ENCODE results near the gene SSC5D.
"Not testable (repeated sequence)": the region's sequence is repeated elsewhere in the genome, so short reads cannot be mapped to it uniquely, and the experiment has no call there.

SSC5D gene

DNA sequence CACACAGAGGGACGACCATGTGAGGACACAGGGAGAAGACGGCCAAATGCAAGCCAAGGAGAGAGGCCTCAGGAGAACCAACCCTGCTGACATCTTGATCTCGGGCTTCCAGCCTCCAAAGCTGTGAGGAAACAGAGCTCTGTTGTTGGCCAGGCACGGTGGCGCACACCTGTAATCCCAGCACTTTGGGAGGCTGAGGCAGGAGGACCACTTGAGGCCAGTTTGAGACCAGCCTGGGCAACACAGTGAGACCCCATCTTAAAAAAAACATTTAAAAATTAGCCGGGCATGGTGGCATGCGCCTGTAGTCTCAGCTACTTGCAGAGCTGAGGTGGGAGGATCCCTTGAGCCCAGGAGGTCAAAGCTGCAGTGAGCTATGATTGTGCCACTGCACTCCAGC, 46.0 kb downstream of the SSC5D start:
- H3K36me3 ChIP-seq (ENCODE audit: insufficient read depth, low read length); H2AFZ ChIP-seq (ENCODE audit: low read length, unreplicated experiment); H3K4me3 ChIP-seq (ENCODE audit: low read depth, low read length); H3K27me3 ChIP-seq (ENCODE audit: insufficient read depth, low read length); H3K27ac ChIP-seq (ENCODE audit: low read depth, low read length); H3K79me2 ChIP-seq (ENCODE audit: control insufficient read depth, insufficient read depth, low read length, unreplicated experiment); H3K4me1 ChIP-seq (ENCODE audit: control insufficient read depth, insufficient read depth, low read length, unreplicated experiment): not testable (repeated sequence)

DNA sequence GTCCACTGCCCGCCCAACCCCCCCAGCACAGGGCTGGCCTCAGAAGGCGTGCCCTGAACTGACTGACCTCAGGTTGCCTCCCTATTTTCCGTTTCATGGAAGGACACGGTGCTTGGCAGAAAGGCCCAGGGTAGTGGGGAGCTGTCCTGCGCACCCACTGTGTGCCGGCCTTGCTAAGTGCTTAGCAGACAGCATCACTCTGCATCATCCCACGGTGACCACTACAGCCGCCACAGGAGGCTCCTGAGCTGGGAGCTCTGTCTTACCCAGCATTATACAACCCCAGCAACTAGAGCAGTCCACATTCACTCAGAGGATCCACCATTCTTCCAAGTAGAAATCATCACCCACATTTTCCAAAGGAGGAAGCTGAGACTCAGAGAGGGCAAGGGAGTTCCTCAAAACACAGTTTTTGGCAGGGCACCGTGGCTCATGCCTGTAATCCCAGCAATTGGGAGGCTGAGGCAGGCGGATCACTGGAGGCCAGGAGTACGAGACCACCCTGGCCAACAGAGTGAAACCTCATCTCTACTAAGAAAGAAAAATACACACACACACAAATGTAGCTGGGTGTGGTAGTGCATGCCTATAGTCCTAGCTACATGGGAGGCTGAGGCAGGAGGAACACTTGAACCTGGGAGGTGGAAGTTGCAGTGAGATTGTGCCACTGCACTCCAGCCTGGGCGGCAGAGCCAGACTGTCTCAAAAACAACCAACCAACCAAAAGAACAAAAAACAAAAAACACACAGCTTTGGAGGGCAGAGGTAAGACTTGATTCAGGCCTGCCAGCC, 47.1 kb downstream of the SSC5D start:
- Histone ChIP-seq H3K79me2 (ENCODE audit: control insufficient read depth, insufficient read depth, low read length, unreplicated experiment) (no peaks in the 10 kb centered on the region), H3K4me1 (ENCODE audit: control insufficient read depth, insufficient read depth, low read length, unreplicated experiment) (no peaks in the 10 kb centered on the region), H3K27me3 (ENCODE audit: insufficient read depth, low read length) (no peaks in the 10 kb centered on the region)

DNA sequence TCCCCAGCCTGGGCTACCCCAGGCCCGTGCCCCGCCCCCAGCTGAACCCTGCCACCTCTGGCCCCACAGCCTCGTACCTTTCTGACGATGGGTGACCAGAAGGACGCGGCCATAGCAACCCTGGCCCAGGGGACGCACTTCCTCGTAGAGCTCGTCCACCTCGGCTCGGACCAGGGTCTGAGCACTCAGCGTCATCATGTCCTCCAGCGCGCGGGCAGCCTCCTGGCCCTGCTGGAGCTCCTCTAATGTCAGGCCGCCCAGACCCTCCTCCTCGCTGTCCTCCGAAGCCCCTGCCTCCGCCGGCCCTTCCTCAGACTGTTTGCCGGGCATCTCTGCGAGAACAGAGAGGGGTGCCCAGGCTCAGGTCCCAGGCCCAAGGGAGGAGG, 47.7 kb downstream of the SSC5D start:
- H3K4me1 ChIP-seq (ENCODE audit: control insufficient read depth, insufficient read depth, low read length, unreplicated experiment): no peaks in the 10 kb centered on the region
- no peaks in the 10 kb centered on the region for H3K79me2 ChIP-seq (ENCODE audit: control insufficient read depth, insufficient read depth, low read length, unreplicated experiment)
- H3K27ac ChIP-seq (ENCODE audit: low read depth, low read length): no peak overlapping the region
- H3K27me3 ChIP-seq (ENCODE audit: insufficient read depth, low read length): no peaks in the 10 kb centered on the region
- no peak overlapping the region for H2AFZ ChIP-seq (ENCODE audit: low read length, unreplicated experiment)
- no peaks in the 10 kb centered on the region for H3K36me3 ChIP-seq (ENCODE audit: insufficient read depth, low read length)
- H3K4me3 ChIP-seq (ENCODE audit: low read depth, low read length): no peak overlapping the region

More for the DNA sequence above, 47.1 kb downstream of the SSC5D start:
- Histone ChIP-seq H3K36me3 (ENCODE audit: insufficient read depth, low read length) (no peaks in the 10 kb centered on the region), H2AFZ (ENCODE audit: low read length, unreplicated experiment) (no peak overlapping the region), H3K4me3 (ENCODE audit: low read depth, low read length) (no peak overlapping the region), H3K27ac (ENCODE audit: low read depth, low read length) (no peak overlapping the region)

DNA sequence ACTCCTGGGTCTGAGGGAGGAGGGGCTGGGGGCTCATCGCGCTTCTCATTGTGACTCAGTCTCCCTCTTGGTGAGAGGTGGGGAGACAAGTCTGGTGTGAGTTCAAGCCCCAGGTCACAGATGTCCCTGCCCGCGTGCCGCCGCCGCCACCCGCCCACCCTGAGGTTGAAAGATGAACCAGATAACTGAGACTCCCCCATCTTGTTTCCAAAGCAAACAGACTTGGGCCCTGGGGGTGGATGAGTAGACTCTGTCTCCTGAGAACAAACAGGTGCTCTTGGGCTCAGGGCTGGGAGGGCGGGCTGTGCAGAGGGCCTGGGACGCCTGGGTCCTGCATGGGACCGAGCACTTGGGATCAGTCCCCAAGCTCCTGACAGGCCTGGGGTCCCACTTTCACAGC, 48.1 kb downstream of the SSC5D start:
- Histone ChIP-seq H3K4me1 (ENCODE audit: control insufficient read depth, insufficient read depth, low read length, unreplicated experiment) (no peaks in the 10 kb centered on the region), H3K27ac (ENCODE audit: low read depth, low read length) (no peak overlapping the region), H3K27me3 (ENCODE audit: insufficient read depth, low read length) (no peaks in the 10 kb centered on the region), H2AFZ (ENCODE audit: low read length, unreplicated experiment) (no peak overlapping the region), H3K79me2 (ENCODE audit: control insufficient read depth, insufficient read depth, low read length, unreplicated experiment) (no peaks in the 10 kb centered on the region), H3K36me3 (ENCODE audit: insufficient read depth, low read length) (no peaks in the 10 kb centered on the region), H3K4me3 (ENCODE audit: low read depth, low read length) (no peak overlapping the region)

DNA sequence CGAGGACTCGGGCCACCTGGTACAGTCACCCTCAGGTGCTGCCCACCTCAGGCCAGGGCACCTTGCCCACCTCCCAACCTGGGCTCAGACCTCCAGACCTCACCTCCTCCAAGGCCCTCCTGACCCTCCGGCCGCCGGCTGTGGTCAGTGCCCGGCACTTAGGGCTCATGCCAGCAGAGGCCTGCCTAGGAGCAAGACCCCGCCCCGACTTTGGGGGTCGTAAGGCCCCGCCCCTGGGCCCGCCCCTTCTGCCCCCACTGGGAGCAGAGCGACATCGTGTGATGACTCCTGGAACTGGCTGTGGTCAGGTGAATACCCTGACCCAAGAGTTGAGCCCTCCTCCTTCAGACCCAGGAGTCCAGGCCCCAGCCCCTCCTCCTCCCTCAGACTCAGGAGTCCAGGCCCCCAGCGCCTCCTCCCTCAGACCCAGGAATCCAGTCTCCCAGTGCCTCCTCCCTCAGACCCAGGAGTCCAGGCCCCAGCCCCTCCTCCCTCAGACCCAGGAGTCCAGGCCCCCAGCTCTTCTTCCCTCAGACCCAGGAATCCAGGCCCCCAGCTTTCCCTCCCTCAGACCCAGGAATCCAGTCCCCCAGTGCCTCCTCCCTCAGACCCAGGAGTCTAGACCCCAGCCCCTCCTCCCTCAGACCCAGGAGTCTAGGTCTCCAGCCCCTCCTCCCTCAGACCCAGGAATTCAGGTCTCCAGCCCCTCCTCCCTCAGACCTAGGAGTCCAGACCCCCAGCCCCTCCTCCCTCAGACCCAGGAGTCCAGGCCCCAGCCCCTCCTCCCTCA, 48.9 kb downstream of the SSC5D start, which contains the start of gene SBK2:
TSS of gene SBK2 (minus strand) at position 183 of the 790 bp plus-strand sequence. CDS start 839 bp downstream, outside the sequence.
- Histone ChIP-seq H3K27ac (ENCODE audit: low read depth, low read length) (no peak within 1 kb of the TSS), H3K4me1 (ENCODE audit: control insufficient read depth, insufficient read depth, low read length, unreplicated experiment) (no peaks in the 10 kb centered on the region), H2AFZ (ENCODE audit: low read length, unreplicated experiment) (no peak within 1 kb of the TSS), H3K79me2 (ENCODE audit: control insufficient read depth, insufficient read depth, low read length, unreplicated experiment) (no peaks in the 10 kb centered on the region), H3K4me3 (ENCODE audit: low read depth, low read length) (no peak within 1 kb of the TSS), H3K27me3 (ENCODE audit: insufficient read depth, low read length) (no peaks in the 10 kb centered on the region), H3K36me3 (ENCODE audit: insufficient read depth, low read length) (no peaks in the 10 kb centered on the region)

DNA sequence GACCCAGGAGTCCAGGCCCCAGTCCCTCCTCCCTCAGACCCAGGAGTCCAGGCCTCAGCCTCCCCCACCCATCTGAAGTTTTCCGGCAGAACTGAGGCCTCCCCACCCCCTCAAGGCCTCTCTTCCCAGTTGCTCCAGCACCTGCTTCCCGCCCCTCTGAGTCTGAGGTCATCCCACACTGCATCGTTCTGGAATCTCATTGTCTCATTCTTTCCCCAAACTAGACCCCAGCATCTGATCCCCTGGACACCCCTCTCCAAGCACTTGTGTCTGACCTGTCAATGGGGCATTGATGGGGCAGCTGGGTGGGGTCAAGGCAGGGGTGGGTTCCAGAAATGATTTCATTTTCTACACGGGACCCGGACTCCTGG, 49.5 kb downstream of the SSC5D start:
- Histone ChIP-seq H3K79me2 (ENCODE audit: control insufficient read depth, insufficient read depth, low read length, unreplicated experiment) (no peaks in the 10 kb centered on the region), H3K36me3 (ENCODE audit: insufficient read depth, low read length) (no peaks in the 10 kb centered on the region), H3K27ac (ENCODE audit: low read depth, low read length) (no peak overlapping the region), H3K27me3 (ENCODE audit: insufficient read depth, low read length) (no peaks in the 10 kb centered on the region), H3K4me1 (ENCODE audit: control insufficient read depth, insufficient read depth, low read length, unreplicated experiment) (no peaks in the 10 kb centered on the region), H2AFZ (ENCODE audit: low read length, unreplicated experiment) (no peak overlapping the region), H3K4me3 (ENCODE audit: low read depth, low read length) (no peak overlapping the region)

DNA sequence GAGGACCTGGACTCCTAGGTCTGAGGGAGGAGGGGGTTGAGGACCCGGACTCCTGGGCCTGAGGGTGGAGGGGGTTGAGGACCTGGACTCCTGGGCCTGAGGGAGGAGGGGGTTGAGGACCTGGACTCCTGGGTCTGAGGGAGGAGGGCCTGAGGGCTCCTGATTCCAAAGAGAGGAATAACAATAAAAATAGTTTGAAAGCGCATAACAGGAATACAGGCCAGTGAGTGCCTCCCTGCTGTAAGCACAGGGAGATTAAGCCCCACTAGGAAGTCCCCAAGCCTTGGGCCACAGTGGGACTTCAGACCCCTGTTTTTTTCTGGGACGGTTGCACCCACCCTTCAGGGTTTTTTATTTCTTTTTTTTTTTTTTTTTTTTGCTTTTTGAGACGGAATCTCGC, 49.9 kb downstream of the SSC5D start:
- Histone ChIP-seq H2AFZ (ENCODE audit: low read length, unreplicated experiment) (no peak overlapping the region), H3K27ac (ENCODE audit: low read depth, low read length) (no peak overlapping the region), H3K79me2 (ENCODE audit: control insufficient read depth, insufficient read depth, low read length, unreplicated experiment) (no peaks in the 10 kb centered on the region), H3K27me3 (ENCODE audit: insufficient read depth, low read length) (no peaks in the 10 kb centered on the region), H3K4me1 (ENCODE audit: control insufficient read depth, insufficient read depth, low read length, unreplicated experiment) (no peaks in the 10 kb centered on the region), H3K4me3 (ENCODE audit: low read depth, low read length) (no peak overlapping the region), H3K36me3 (ENCODE audit: insufficient read depth, low read length) (no peaks in the 10 kb centered on the region)

DNA sequence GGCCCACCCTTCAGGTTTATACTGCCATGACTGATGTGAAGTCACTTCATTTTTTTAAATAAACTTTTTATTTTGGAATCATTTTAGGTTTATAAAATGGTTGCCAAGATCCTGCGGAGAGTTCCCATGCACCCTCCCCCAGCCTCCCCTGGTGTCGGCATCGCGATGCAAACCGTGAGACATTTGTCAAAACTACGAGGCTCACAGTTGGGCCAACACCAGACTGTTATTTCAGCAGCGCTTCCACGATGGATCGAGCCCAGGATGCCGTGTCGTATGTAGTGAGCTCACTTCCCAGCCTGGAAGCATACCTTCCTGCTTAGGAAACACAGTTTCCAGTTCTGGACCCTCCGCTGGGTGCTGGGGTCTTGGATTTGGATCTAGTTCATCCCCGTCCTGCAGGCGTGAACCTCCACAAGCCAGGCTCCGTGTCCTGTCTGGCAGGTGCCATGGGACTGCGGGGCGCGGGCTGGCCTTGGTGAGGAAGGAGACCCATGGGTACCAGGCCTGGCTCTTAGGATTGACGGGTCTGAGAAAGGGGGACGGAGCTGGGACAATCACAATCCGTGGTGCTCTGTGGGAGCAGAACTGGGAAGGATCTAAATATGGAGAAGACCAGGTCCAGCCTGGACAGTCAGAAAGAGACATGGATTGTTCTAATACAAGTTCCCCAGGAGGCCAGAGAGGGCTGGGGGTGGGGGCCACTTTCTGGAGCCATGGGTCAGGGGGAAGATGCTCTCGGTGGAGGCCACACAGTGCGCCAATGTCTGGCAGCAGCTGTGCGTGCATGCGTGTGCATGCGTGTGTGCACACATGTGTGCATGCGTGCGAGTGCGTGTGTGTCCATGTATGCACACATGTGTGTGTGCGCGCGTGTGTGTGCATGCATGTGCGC, 51.1 kb downstream of the SSC5D start:
- Histone ChIP-seq H2AFZ (ENCODE audit: low read length, unreplicated experiment) (no peak overlapping the region), H3K4me3 (ENCODE audit: low read depth, low read length) (no peak overlapping the region), H3K4me1 (ENCODE audit: control insufficient read depth, insufficient read depth, low read length, unreplicated experiment) (no peaks in the 10 kb centered on the region), H3K79me2 (ENCODE audit: control insufficient read depth, insufficient read depth, low read length, unreplicated experiment) (no peaks in the 10 kb centered on the region), H3K36me3 (ENCODE audit: insufficient read depth, low read length) (no peaks in the 10 kb centered on the region), H3K27me3 (ENCODE audit: insufficient read depth, low read length) (no peaks in the 10 kb centered on the region), H3K27ac (ENCODE audit: low read depth, low read length) (no peak overlapping the region)

DNA sequence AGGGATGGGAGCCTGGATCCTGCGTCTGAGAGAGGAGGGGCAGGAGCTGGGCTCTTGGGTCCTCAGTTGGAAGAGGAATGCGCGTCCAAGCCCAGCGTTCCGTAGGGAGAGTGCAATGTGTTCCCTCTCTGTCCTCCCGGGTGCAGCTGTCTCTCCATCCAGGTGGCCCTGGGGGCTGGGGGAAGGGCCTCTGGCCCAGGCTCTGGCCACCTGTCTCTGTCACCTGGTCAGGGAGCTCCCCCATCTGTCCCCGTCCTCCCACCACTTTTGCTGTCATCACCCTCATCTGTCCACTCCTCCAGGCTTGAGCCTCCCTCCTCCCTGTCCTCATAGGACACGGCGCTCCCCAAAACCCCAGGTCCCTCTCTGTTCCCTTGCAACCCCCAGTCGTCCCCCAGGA, 52.4 kb downstream of the SSC5D start:
- no peaks in the 10 kb centered on the region for H3K4me1 ChIP-seq (ENCODE audit: control insufficient read depth, insufficient read depth, low read length, unreplicated experiment)
- H3K27ac ChIP-seq (ENCODE audit: low read depth, low read length): no peak overlapping the region
- no peaks in the 10 kb centered on the region for H3K27me3 ChIP-seq (ENCODE audit: insufficient read depth, low read length)
- no peaks in the 10 kb centered on the region for H3K79me2 ChIP-seq (ENCODE audit: control insufficient read depth, insufficient read depth, low read length, unreplicated experiment)
- H3K4me3 ChIP-seq (ENCODE audit: low read depth, low read length): no peak overlapping the region
- no peak overlapping the region for H2AFZ ChIP-seq (ENCODE audit: low read length, unreplicated experiment)
- H3K36me3 ChIP-seq (ENCODE audit: insufficient read depth, low read length): no peaks in the 10 kb centered on the region

DNA sequence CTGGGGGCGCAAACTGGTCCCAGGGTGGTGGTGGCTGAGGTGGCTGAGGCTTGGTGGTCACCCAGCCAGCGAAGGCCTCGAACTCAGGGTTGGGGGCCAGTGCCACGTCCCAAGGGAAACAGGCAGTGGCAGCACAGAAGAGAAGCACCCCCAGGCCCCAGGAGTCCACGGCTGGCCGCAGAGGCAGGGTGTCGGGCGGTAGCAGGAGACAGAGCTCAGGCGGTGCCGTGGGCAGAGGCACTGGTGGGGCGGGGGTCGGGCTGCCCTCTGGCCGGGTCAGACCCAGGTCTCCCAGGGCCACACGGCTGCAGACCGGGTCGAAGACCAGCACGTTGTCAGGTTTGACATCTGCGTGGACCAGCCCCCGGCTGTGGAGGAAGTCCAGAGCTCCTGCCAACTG, 52.9 kb downstream of the SSC5D start:
- no peaks in the 10 kb centered on the region for H3K27me3 ChIP-seq (ENCODE audit: insufficient read depth, low read length)
- no peaks in the 10 kb centered on the region for H3K4me1 ChIP-seq (ENCODE audit: control insufficient read depth, insufficient read depth, low read length, unreplicated experiment)
- no peak overlapping the region for H2AFZ ChIP-seq (ENCODE audit: low read length, unreplicated experiment)
- no peak overlapping the region for H3K4me3 ChIP-seq (ENCODE audit: low read depth, low read length)
- H3K36me3 ChIP-seq (ENCODE audit: insufficient read depth, low read length): no peaks in the 10 kb centered on the region
- H3K79me2 ChIP-seq (ENCODE audit: control insufficient read depth, insufficient read depth, low read length, unreplicated experiment): no peaks in the 10 kb centered on the region
- H3K27ac ChIP-seq (ENCODE audit: low read depth, low read length): no peak overlapping the region

Data from ACC112 (cell line).